ENCODE data around the gene BCL6.
A peak's percentile ranks its signal among the peaks of the same experiment; 100 is the strongest.

BCL6 gene

DNA sequence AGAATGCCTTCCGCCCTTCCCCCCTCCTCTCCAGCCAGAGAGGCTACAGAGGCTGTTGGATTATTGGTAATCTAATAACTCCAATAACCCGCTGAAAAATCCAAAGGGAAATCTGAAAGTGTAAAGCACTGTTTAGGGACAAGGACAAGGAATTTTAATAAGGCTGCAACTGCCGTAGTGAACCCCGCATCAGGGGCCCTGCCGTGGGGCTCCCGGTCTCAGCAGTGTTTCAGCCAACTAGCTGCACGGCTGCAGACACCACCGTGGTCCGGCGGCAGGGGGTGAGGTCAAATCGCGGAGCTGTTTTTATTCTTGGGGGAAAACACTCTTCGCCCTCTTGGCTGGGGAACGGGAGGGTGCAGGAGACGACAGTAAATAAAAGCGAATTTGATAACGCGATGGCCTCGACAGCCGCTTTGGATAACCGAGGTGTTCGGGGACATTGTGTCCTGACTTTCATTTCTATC is 6.1 kb downstream of the BCL6 start:
- no peak for DNase-seq (ENCODE audit: low read depth in 2 of 2)

DNA sequence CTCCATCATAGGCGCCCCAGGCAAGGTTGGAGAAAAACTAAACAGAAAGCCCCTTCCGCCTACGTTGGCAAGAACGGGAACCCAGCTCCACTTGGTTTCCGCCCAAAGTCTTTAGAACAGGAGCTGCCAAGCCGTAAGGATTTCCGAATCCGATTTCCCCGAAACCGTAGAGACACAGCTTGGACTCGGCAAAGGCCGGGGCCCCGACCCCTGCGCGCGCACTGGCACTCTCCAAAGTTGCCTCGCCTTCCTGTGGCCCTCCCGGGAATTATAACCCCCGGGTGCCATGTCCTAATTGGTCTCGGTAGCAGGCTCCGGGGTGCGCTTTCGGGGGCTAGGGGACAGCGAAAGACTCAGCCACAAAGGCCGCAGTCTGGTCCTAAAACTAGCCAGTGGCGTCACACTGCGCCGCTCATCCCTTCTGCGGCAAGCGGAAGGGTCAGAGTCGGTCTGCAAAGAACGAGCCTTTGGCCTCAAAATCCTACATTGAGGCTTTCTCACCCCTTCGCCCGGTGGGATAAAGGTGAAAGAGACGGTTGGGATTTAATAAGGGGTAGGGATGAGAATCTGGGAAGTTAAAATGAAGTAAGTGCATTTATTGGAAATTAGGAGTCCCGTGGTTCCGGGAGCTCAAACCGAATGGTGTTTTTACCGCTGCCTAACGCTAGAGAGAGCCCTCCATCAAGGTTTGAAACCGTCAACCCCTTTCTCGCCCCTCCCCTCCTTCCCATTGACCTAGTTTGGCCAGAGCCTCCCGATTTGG is 6.8 kb downstream of the BCL6 start:
- peak; percentile 65 to 68 for DNase-seq (ENCODE audit: low read depth in 2 of 2)

DNA sequence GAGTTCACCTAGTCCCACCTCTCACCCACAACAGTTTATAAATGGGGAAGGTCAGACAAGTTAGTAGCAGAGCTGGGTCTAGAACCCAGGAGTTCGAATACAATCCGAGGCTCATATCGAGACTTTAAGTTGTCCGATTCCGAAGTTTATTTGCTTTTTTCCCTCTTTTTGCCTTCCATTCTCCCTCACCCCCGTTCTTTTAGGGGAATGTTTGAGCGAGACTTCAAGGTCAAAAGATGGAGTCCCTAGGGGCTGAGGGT is 7.3 kb downstream of the BCL6 start:
- DNase-seq (ENCODE audit: low read depth in 2 of 2): no peak

DNA sequence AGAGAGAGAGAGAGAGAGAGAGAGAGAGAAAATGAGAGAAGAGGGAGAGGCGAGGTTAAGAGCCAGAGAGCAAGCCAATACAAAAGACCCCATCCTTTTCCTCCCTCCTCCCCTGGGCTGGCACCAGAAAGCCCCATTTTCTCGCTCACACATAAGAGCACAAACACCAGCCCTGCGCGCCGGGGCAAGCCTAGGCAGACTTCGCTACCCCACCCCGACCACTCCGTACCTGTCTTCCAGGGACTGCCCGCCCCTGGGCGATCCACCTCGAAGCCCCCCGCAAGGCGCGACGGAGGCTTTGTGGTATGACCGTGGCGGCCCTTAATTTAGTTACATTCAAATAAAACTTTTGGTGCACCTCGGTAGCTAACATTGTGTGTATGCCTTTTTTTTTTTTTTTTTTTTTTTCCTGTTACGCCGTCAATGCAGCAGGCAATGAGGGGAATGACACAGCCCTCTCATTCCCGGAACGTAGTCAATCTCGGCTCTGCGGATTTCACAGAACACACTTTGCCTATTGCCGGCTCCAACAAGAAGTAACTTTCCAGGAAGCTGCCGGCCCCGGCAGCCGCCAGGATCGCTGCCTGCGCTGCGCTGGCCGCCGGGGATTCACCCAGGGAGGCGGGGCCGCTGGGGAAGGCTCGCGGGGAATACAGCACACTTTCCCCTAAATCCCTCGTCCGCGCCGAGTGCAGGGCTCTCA is 7.7 kb downstream of the BCL6 start:
- no peak for DNase-seq (ENCODE audit: low read depth in 2 of 2)

DNA sequence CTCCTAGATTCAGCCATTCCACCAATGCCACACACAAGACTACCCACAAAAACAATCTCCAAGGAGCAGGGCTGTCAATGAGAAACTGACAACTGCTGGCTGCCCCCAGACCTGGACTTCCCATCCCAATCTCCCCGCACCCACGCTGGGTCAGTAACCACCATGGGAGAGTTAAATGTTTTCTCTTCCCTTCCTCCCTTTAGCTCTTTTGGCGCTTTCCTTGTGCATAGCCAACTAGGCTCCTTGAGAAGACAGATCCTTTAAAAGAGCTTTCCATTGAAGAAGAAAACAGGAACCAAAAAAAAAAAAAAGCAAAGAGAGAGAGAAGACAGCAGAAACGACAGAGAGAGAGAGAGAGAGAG is 8.3 kb downstream of the BCL6 start:
- DNase-seq (ENCODE audit: low read depth in 2 of 2): no peak

DNA sequence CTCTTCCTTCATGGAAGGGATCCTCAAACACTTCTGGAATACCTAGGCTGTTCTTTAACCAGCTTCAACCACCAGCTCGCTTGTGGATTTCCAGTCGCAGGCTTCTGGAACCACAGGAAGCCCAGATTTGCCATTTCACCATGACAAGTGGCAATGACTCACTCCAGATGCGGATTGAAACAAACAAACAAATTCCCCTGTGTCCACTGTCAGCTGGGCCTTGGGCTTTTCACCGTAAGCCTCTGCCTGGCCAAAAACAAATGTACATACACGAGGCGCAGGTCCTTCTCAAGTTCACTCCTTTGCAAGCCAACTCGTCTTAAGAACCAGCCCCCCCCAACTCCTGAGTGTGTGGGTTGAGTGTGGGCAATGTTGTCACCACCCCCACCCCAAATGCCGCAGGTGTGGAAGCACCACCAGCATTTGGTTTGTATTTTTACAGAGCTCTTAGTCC is 8.8 kb downstream of the BCL6 start:
- DNase-seq (ENCODE audit: low read depth in 2 of 2): no peak

DNA sequence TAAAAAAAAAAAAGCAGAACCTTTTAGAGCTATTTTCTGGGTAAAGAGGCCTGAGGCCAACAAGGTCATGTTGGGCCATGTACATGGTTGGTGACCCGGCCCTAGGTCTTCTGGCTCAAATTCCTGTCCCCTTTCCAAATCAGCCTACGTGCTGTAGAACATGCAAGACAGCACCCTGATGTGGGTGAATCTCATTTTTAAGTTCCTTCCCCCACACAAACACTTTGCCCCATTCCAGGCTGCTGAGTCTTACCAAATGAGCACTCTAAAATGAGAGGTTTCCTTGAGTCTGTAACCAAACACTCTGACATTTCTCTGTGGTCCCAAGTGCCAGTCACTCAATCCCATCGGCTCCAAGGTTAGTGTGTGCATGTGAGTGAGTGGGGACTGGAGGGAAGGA is 9.4 kb downstream of the BCL6 start:
- no peak for DNase-seq (ENCODE audit: low read depth in 2 of 2)

DNA sequence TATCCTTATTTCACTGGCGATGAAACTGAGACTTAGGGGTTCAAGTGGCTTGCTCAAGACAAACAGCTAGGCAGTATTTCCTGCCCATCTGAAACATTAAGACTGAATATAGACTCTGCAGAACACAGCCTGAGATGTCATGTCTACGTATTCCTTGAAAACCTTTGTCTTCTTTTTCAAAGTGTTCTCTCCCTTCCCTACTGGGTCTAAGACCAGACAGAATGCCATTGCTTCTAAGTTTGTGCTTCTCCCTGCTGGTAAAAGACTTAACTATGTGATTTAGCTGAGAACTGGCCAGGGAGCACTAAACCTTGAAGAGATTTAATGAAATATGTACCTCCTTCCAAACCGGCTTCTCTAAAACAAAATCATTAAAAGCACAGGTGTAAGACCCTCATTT is 9.9 kb downstream of the BCL6 start:
- no peak for DNase-seq (ENCODE audit: low read depth in 2 of 2)

DNA sequence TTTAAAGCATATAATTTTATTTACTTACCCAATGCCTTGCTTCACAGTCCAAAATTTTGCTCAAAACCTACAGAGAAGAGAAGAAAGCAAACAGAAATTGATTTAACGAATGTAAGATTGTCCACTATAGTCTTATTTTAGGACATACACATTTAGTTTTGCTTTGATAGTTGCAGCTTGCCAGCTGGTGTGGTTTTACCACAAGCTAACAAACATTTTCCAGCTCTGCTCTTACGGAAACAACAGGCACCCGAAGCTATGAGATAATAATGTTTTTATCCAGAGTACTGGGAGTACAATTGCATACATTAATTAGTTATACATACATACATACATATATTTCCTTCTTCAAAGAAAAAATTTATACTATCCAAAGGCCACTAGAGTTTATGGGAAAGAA is 10.4 kb downstream of the BCL6 start:
- no peak for DNase-seq (ENCODE audit: low read depth in 2 of 2)

DNA sequence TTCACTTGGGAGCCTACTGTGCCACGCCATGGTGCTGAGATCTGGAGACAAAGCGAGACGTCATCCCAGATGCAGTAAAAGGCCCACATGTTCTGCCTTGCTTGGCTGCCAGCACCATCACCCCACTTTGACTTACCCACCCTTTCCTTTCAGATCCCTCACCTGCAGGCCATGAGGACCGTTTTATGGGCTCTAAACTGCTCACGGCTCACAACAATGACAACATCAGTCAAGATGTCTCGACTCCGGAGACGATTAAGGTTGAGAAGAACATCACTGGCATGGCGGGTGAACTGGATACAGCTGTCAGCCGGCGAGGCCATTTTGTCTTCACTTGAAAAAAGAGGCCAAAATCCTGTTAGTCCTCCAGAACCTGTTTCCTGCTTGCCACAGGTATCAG is 11.9 kb downstream of the BCL6 start:
- DNase-seq (ENCODE audit: low read depth in 2 of 2): no peak

DNA sequence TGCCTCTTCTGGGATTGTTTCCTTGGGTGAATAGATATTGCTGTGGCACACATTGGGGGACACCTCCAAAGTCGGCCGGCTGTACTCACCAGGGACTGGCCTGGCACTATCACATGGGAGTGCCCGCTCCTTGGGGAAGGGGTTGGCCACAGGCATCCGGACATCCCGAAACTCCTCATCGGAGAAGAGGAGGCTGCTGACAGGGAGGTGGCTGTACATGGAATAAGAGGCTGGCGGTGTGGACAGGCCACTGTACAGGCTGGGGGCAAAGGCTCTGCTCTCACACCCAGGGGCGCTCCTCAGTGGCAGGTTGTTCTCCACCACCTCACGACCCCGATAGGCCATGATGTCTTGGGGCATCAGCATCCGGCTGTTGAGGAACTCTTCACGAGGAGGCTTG is 15.7 kb downstream of the BCL6 start:
- no peak for DNase-seq (ENCODE audit: low read depth in 2 of 2)

DNA sequence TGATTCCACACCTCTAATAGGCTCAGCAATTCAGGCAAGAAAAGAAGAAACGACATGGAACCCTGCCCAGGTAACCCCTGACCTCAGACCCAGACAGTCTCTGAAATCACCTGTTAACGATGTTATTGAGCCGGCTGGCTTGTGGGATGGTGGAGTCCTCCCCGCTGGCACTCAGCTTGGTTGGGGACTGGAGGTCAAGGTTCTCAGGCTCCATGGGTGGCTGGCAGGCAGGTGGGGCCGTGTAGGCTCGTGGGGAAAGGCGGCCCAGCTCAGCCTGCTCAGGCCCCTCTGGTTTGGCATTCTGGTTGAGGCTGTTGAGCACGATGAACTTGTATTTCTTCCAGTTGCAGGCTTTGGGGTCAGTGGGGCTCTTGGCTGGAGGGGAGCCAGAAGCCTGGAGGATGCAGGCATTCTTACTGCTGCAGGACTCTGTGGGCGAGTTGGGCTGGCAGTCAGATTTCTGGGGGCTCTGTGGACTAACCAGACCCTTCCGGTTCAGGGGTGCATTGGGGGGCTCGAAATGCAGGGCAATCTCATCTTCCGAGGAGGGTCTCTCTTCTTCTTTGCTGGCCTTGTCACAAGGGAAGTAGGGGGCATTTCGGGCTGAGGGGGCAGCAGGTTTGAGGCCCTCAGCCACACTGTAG is 16.2 kb downstream of the BCL6 start:
- DNase-seq (ENCODE audit: low read depth in 2 of 2): no peak

DNA sequence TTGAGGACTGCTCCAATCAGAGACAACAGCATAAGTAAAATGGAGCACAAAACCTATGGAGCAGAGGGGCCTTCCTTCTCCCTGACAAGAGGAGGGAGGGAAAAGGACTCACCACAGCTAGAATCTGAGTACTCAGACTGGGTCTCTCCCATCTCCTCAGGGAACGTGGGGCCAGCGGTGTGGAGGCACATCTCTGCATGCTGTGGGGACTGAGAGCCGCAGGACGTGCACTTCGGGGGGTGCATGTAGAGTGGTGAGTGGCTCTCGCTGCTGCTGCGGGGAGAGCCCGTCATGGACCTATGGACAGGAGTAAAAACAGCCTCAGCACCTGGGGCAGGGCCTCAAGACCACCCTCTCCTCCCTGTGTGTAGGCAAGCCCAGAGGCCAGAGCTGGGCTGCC is 17.0 kb downstream of the BCL6 start:
- no peak for DNase-seq (ENCODE audit: low read depth in 2 of 2)

DNA sequence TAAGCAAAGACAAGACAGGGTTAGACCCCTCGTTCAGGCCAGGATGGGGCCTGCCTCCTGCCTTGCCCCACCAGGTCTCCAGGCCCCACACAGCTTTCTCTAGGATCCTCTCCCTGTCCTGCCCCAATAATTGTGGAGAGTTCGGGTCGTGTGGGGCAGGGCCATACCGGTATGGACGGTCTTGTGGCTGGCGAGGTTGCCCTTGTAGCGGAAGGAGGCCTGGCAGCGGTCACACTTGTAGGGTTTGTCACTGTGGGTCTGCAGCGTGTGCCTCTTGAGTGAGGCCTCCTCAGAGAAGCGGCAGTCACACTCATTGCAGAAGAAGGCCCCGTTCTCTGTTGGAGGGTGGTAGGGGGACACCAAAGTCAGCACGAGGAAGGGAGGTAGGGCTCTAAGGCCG is 18.7 kb downstream of the BCL6 start:
- no peak for DNase-seq (ENCODE audit: low read depth in 2 of 2)

DNA sequence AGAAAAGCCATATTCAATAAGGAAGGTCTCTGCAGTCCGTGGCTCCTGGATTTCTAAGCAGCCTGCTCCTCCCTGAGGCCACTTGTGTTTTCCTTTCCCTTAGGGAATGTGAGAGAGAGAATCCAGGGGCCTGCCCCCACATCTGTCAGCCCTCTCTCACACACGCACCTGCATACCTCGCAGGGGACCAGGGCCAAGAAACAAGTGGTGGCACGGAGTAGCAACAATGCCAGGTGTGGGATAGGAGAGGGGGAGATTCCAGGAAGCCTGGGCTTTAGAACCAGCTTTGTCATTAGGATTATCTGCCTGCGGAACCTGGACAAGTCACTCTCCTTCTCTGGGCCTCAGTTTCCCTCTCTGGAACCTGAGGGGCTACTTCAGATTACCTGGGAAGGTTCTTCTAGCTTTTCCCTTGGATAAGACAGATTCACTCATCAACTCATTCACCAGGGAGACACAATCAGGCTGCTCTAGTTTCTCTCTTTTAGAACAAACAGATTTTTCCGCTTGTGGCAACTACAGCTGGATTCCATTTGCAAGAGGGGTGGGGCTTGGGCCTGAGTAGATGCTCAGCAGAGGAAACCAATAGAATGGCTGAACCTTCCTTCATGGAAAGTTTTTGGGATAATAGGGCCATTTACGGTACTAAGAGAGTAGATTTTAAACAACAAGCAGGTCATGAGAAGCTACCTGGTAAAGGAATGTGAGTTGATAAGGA is 19.5 kb downstream of the BCL6 start:
- DNase-seq (ENCODE audit: low read depth in 2 of 2): no peak

DNA sequence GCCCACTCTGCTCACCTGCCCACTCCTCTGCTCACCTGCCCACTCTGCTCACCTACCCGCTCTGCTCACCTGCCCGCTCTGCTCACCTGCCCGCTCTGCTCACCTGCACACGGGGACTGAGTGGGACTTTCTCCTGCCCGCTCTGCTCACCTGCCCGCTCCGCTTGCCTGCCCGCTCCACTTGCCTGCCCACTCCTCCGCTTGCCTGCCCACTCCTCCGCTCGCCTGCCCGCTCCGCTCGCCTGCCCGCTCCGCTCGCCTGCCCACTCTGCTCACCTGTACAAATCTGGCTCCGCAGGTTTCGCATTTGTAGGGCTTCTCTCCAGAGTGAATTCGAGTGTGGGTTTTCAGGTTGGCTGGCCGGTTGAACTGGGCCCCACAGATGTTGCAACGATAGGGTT is 20.0 kb downstream of the BCL6 start:
- DNase-seq (ENCODE audit: low read depth in 2 of 2): no peak

DNA sequence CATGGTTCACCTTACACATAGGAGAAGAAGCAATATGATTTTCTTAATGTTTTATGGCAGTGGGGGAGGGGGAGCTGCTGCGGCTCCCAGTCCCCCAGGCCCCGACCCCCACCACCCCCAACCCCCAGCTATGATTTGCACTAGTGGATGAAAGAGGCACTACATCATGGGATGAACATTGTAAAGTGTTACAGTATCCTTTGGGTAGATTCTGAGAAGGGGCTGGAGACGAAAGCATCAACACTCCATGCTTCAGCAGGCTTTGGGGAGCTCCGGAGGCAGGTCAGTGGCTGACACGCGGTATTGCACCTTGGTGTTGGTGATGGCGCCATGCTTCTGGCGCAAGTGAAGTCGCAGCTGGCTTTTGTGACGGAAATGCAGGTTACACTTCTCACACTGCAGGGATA is 23.1 kb downstream of the BCL6 start:
- DNase-seq (ENCODE audit: low read depth in 2 of 2): no peak

DNA sequence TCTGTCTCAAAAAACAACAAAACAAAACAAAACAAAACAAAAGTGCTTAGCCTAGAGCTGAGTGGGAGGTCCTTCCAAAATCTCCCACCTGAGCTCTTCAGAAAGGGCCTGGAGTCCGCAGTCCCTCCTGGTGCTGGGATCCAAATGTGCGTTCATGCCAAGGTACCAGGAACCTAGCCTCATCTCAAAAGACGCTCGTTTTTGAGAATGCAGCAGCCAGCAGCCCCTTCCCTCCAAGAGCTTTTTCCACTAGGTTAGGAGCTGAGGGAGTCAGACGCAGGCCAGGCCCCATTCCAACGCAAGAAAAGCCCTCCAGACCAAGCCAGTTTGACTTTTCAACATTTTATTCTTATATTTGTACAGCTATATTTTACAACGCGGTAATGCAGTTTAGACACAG is 24.2 kb downstream of the BCL6 start:
- DNase-seq (ENCODE audit: low read depth in 2 of 2): no peak

DNA sequence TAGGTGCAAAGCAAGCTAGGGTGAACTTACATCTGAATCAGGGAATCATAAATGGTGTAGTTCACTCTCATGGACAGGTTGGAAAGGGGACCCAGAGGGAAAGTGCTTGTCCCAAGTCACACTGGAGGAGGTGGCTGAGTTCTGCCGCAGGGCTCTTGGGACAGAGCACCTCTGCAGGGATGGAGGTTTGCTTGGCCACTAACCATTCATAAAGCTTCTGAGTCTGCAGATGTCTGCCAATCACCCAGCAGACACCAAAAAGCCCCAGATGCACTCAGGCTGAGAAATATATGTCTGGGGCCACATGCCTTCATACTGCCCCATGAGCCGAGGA is 25.0 kb downstream of the BCL6 start:
- no peak for DNase-seq (ENCODE audit: low read depth in 2 of 2)

DNA sequence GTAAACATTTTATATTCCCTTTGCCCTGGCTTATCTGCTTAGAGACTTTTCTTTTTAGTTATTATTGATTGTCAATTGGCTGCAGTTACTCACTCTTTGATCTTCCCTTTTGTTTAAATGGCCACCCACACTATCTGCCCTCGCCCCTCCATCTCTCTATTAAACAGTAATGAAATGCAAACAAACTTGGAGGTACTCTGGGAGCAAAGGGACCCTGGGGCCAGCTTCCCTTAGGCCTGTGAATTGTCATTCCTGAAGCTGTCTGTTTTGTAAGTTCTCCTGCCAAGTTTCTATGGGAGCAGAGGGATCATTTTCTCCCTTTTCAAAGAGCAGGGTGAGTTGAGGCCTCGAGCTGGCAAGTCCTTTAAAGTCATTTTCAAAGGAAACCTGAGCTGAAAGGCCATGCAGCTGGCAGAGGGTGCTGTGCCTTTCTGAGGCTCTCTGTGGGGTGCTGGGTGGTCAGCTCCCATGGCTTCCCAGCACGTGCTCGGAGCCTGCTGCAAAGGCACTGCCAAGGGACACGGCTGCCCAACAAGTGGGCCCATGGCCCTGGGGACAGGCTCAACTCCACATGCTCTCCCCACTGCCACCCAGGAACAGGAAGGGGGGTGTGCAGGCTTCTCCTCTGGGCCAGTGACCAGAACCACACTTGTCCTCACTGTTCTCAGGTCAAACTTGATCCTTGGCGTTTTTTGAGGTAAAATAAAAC is 25.5 kb downstream of the BCL6 start:
- DNase-seq (ENCODE audit: low read depth in 2 of 2): no peak

DNA sequence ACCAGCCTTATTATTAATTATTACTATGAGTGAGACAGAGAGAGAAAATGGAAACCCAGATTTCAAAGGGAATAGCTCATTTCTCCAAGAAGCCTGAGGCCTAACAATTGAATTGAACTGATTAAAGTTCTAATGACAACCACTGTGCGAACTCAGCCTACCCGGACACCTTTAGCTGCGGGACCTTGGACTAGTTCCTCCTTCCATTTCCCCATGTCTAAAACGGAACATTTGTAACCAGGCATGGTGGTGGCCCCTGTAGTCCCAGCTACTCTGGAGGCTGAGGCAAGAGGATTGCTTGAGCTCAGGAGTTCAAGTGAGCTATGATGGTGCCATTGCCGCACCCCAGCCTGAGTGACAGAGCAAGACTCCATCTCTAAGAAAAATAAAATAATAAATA is 26.5 kb downstream of the BCL6 start:
- DNase-seq (ENCODE audit: low read depth in 2 of 2): no peak

DNA sequence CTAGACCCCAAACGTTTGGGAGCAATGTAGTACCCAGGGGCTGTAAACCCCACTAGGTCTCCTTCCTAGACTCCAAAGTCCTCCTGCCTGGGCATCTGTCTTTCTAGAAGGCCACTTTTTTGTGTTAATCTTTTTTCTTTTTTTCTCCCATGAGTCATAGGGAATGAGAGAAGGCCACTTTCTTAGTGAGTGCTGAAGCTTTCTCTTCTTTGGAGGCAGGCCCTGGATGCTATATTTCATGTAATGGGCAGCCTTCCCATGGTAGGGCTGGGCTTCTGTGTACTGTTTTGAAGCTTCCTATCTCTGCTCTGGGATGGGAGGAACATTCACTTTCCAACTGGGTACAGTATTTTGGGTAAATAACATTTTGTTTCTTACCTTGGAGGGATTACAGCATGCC is 27.7 kb downstream of the BCL6 start:
- no peak for DNase-seq (ENCODE audit: low read depth in 2 of 2)
